Stimulated activated CD4-positive, alpha-beta T cell treated with anti-CD3 and anti-CD28 coated beads, Interleukin-1b, Interleukin-23, amount 100 ng/mL, for 4 hours (primary cell): ENCODE measurements around the gene LRMDA.

Source experiments
- DNase-seq, 2 donors: peaks; one replicate each; pipeline ENCODE4 v3.0.0-alpha.2; 2020; ENCODE audit warnings: low read depth in 2 of 2

The LRMDA gene

GRCh38 chr10:75402486-75403143 is 28.8 kb upstream of the LRMDA start:
- DNase-seq, result no peak

DNA sequence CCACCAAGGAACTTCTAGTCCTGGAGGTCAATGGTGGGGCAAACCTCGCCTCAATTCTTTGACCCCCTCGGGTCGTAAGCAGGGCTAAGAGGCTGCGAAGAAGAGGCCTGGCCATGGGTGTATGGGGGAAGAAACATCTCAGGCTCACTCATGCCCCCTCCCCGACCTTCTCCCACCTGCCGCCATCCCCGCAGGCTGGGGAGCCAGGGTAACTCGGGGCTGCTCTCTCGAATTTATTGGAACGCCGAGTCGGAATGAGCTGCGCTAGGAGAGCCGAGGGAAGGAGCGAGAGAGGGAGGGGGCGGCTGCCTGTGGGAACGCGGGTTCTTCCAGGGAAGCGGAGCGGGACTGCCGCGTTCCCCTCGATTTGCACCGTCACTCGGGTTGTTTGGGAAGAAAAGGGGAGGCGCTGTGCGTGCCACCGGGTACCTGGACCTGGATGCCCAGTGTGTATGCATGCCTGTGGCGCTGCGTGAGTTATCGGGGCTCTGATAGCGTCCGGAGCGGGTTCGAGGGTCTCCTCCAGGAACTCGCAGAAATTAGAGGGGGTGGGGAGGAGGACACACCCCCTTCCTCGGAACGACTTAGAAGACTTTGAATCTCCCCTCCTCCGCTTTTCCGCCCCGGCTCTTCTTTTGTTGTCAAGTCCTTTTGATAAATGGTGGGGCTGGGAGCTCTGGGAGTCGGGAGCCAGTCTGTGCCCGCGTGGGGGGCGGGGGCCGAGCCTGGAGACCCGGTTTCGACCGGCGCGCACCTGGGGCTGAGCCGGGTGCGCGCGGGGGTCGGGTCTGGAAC is 28.1 kb upstream of the LRMDA start:
- DNase-seq, result no peak

DNA sequence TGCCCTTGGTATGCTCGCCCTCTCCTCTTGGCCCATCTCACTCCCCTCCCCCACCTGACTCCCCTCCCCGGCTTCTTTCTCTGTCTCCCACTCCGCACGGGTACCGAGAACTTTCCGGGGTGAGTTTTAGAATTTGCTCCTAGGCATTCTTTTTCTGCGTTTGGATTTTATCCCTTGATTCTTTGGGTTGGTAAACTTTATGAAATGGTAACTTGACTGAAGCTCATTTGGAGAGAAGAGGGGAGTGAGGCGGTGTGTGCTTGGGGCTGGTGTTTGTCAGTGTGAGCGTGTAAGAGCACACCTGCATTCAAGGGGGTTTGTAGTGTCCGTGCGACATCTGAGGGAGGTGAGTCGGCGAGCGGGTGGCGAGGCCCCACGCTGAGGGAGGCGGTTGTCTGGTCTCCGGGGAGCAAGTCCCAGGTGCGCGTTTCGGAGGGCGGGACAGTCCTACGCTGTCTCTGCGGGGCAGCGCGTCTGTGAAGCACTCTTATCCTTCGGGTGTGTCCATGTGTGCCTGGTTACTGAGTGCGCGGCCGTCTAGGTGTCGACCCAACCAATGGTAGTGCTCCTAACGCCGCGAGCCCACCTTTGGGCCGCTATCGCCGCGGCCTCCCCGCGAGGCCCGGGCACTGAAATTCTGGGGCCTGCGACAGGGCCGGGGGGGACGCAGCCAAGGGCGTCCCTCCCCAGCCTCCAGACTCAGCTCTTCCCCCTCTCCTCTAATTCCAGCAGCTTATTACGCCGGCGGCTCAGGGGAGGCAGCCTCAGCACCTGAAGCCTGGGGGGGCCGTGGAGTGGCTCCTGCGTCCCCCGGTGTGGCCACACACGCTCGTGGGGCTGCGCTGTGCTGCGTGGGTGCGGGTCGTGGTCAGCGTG is 27.2 kb upstream of the LRMDA start:
- no peak for DNase-seq

GRCh38 chr10:75404815-75405597 is 26.4 kb upstream of the LRMDA start:
- no peak for DNase-seq

GRCh38 chr10:75405598-75406461 is 25.6 kb upstream of the LRMDA start:
- DNase-seq, result no peak

- DNase-seq, result no peak
Observed at GRCh38 chr10:75406462-75407223, 24.8 kb upstream of the LRMDA start.

- no peak for DNase-seq
Observed at GRCh38 chr10:75407224-75407712, 24.2 kb upstream of the LRMDA start.

DNA sequence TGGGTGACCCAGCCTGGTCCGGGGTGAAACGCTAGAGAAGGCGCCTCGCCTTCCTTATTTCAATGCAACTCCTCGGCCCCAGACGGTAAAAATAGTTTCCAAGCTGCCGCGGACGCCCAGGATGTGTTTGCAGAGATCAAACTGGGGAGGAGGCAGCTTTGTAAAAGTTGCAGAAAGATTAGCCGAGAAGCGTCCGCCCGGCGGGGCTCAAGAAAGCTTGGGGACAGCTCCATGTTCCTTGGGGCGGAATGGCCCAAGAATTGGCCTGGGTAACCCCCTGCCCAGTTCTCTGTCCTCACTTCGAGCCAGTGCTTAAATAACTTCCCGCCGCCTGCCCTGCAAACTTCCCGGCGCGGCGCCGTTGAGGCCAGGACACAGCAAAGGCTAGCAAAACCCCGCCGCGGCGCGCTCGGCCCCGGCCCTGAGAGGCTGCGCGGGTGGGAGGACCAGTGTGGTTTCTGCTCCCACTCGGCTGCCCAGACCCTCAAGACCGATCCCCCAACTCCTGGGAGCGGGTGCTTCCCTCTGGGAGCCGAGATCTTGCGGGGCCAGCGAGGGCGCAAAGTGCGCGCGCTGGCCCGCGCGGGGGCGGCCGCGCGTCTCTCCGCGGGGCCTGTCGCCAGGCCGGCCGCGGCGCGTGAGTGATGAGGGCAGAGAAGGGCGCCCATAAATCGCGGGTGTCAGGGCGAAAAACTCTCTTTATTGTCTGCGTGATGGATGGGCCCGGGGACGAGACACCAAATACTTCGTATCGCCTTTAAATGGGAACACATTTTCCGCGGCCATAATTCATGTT is 23.5 kb upstream of the LRMDA start:
- DNase-seq, result no peak

DNA sequence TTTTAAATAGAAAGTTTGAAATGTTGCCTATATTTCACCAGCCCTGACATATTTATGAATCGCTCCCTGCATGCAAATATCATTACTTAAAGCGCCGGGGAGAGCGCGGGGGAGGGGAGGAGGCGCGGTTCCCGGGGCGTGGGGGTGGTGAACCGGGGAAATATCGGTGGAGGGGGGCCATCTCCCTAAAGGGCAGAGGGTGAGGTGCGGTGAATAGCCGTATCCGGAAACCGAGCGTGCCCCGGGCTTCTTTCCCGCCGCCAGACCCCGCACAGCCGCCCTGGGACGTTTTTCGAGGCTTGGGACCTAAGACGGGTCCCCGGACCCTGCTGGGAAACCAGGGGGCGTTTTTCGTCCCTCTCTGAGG is 22.9 kb upstream of the LRMDA start:
- DNase-seq, result no peak

GRCh38 chr10:75408911-75409885 is 22.2 kb upstream of the LRMDA start:
- DNase-seq, result no peak

- DNase-seq, result no peak
Observed at GRCh38 chr10:75410132-75411005, 21.1 kb upstream of the LRMDA start.

DNA sequence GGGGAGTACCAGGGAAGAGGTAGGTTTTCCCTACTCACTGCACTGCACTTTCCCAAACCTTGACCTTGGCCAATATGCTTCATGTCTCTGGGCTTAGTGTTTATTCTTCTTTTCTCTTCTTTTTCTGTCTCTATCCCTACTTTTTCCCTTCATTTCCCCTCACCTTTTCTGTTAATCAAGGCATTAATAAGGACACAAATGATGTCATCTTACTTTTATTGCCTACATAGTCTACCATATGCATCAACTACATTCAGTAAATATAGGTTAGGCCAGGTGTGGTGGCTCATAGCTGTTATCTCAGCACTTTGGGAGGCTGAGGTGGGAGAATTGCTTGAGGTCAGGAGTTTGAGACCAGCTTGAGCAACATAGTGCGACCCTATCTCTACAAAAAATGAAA is 16.9 kb upstream of the LRMDA start:
- DNase-seq, result no peak

DNA sequence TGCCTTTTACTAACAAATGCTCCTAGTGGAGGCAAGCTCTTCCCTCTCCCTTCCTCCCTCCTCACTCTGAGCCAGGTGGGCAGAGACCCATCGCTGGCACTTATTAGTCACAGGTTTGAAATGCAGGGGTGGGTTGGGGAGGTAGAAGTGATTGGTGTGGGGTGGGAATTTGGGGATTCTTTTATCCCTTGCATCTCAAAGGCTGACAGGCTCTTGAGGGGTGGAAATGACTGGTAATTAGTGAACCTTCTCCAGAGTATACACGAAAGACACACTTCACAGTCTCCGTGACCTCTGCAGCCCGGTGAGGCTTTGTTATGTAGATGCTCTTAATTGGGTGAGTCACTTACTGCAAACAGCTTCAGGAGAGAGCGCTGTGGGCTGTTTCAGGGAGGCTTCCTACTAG is 13.9 kb upstream of the LRMDA start:
- no peak for DNase-seq

DNA sequence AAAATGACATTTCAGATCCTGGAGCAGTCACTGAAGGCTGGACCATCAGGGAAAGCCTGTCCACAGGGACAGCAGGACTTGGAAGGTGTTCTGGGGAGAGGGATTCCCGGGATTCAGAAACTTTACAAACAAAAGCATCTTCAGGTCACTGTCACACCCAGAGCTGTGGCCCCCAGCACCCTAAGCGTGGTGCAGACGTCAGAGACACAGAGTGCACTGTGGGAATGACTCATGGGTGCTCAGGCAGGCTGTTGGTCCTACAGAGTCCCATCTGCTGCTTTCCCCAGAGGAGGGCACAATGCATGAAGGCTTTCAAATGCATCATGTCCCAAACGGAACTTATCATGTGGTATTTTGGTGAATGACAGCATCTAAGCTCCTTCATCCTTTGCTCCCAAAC is 13.1 kb upstream of the LRMDA start:
- DNase-seq, result no peak

DNA sequence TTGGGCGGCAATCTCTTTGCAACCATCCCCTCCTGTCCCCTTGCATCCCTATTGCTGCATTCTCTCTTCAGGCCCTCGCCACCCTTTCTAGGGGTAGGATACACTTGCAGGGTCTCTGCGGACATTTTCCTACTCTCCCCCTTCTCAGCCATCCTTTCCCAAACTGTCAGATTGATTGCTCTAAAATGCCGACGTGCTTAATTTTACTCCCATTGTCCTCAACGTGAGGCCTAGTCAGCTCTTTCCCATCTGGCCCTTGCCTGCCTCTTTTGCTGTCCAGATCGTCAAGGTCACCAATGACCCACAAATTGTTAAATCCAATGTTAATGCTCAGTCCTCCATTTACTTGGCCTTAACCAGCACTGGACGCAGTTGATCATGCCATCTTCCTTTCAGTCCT is 12.7 kb upstream of the LRMDA start:
- no peak for DNase-seq

DNA sequence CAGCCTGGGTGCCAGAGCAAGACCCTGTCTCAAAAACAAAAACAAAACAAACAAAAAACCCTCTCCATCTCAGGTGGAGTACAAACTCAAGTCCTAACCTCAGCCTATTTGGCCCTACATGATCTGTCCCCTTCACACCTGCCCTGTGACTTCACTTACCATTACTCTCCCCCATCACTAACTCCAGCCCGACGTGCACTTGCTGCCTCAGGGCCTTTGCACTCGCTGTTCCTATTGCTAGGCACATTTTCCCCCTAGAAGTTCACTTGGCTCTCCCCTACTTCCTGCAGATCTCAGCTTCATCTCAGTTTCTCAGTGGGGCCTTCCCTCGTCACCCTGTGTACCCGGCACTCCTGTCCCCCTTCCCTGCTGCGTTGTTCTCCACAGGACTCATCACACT is 8.5 kb upstream of the LRMDA start:
- no peak for DNase-seq

DNA sequence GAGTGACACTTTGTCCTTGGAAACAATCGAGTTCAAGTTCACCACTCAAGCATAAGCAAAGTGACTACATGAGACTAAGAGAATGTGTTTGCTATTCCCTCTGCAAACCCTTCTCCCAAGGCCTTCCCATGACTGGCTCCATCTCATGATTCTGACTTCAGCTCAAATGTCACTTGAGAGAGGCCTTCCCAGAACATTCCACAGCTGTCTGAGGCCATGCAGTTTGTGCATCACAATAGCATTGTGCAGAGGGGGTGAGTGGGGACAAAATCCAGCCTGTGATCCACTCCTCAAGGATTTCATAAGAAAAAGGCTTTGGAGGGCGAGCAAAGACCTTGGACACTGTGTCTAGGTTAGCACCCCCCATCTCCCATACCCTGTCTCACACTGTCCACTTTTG is 6.9 kb upstream of the LRMDA start:
- no peak for DNase-seq
